CD14-positive monocyte (primary cell): Measurements from ENCODE around the gene CCDC33. TPM values are rescaled to one million over a fixed set of nuclear protein-coding genes. Genes with fewer than 3 reads are reported as not detected.
A peak's percentile ranks its signal among the peaks of the same experiment; 100 is the strongest.

Source experiments
- DNase-seq, 3 donors: peaks; one replicate each; pipeline ENCODE4 v3.0.0-alpha.2; 2011 to 2022
- H2AFZ ChIP-seq: 2 replicates; pipeline ENCODE4 v1.6.0; 2012; ENCODE audit warnings: mild to moderate bottlenecking, low read depth, low read length, inconsistent platforms; ENCODE audit not compliant: insufficient read depth, poor library complexity, severe bottlenecking
- H3K27ac ChIP-seq, 2 donors: 1 replicate in 1 of 2; 2 replicates in 1 of 2; pipeline ENCODE4 v1.5.1; 2012 to 2013; ENCODE audit warnings: low read length in 2 of 2, control low read depth in 1 of 2, inconsistent platforms in 1 of 2, low read depth in 1 of 2, mild to moderate bottlenecking in 1 of 2
- H3K27me3 ChIP-seq, 2 donors: one replicate each; pipeline versions ENCODE4 v1.6.0 to v1.6.1; 2011 to 2013; ENCODE audit warnings: low read length in 2 of 2; ENCODE audit not compliant: control insufficient read depth in 2 of 2, insufficient read depth in 2 of 2
- H3K36me3 ChIP-seq, 2 donors: replicated peaks in 1 of 2; 1 replicate in 1 of 2; 2 replicates in 1 of 2; pipeline versions ENCODE4 v1.5.1 to v1.6.1; 2012 to 2013; ENCODE audit warnings: low read length in 2 of 2, control low read depth in 1 of 2, inconsistent platforms in 1 of 2, mild to moderate bottlenecking in 1 of 2; ENCODE audit not compliant: insufficient read depth in 2 of 2, control insufficient read depth in 1 of 2
- H3K4me1 ChIP-seq, 2 donors: 1 replicate in 1 of 2; 2 replicates in 1 of 2; pipeline versions ENCODE4 v1.5.1 to v1.6.1; 2012 to 2013; ENCODE audit warnings: low read length in 2 of 2, control low read depth in 1 of 2, inconsistent platforms in 1 of 2, mild to moderate bottlenecking in 1 of 2, moderate library complexity in 1 of 2; ENCODE audit not compliant: insufficient read depth in 2 of 2, control insufficient read depth in 1 of 2
- H3K4me2 ChIP-seq: replicated peaks from 2 replicates; pipeline ENCODE3; 2012; ENCODE audit warnings: low read length, moderate library complexity, mild to moderate bottlenecking; ENCODE audit not compliant: poor library complexity, severe bottlenecking; ENCODE audit errors: extremely low read depth
- H3K4me3 ChIP-seq, 3 experiments: fragments of 200-600 bp in 1 of 3; sonication (generic) in 1 of 3; replicated peaks in 1 of 3; 1 replicate in 2 of 3; 2 replicates in 1 of 3; pipeline ENCODE4 v1.5.1; 2011 to 2013; ENCODE audit warnings: low read length in 3 of 3, mild to moderate bottlenecking in 3 of 3, control low read depth in 2 of 3, low read depth in 2 of 3, inconsistent platforms in 1 of 3, moderate library complexity in 1 of 3
- H3K79me2 ChIP-seq: 2 replicates; pipeline ENCODE4 v1.6.0; 2012; ENCODE audit warnings: mild to moderate bottlenecking, control low read depth, inconsistent platforms, low read length, moderate library complexity; ENCODE audit not compliant: insufficient read depth
- H3K9ac ChIP-seq: 2 replicates; pipeline ENCODE4 v1.6.0; 2017; ENCODE audit warnings: low read length, mild to moderate bottlenecking; ENCODE audit not compliant: insufficient read depth, poor library complexity, severe bottlenecking
- H3K9me3 ChIP-seq, 2 donors: replicated peaks in 1 of 2; 1 replicate in 1 of 2; 2 replicates in 1 of 2; pipeline versions ENCODE4 v1.5.1 to v1.6.1; 2012 to 2013; ENCODE audit warnings: low read length in 2 of 2, control low read depth in 1 of 2; ENCODE audit not compliant: control insufficient read depth in 1 of 2, insufficient read depth in 1 of 2
- H4K20me1 ChIP-seq: 2 replicates; pipeline ENCODE4 v1.6.0; 2012; ENCODE audit warnings: mild to moderate bottlenecking, low read length, control low read depth, moderate library complexity; ENCODE audit not compliant: insufficient read depth
- H3K27ac Mint-ChIP-seq, 7 donors: one replicate each; pipeline ENCODE4 v1.8.0; 2020; ENCODE audit warnings: mild to moderate bottlenecking in 7 of 7, mixed read lengths in 7 of 7, moderate library complexity in 6 of 7, inconsistent platforms in 2 of 7
- H3K27me3 Mint-ChIP-seq, 3 donors: one replicate each; pipeline ENCODE4 v1.8.0; 2021 to 2022; ENCODE audit warnings: low read depth in 3 of 3, mild to moderate bottlenecking in 3 of 3, mixed read lengths in 3 of 3, moderate library complexity in 3 of 3, inconsistent platforms in 1 of 3
- H3K36me3 Mint-ChIP-seq, 2 donors: one replicate each; pipeline ENCODE4 v1.8.0; 2020; ENCODE audit warnings: mixed read lengths in 2 of 2, inconsistent platforms in 1 of 2, mild to moderate bottlenecking in 1 of 2
- H3K4me1 Mint-ChIP-seq: one replicate; pipeline ENCODE4 v1.8.0; 2020; ENCODE audit warnings: mild to moderate bottlenecking, mixed read lengths
- H3K4me3 Mint-ChIP-seq, 2 donors: one replicate each; pipeline ENCODE4 v1.8.0; 2020; ENCODE audit warnings: mild to moderate bottlenecking in 2 of 2, mixed read lengths in 2 of 2, moderate library complexity in 1 of 2
- H3K9me3 Mint-ChIP-seq, 7 donors: one replicate each; pipeline ENCODE4 v1.8.0; 2020 to 2022; ENCODE audit warnings: mixed read lengths in 7 of 7, mild to moderate bottlenecking in 6 of 7, moderate library complexity in 6 of 7, inconsistent platforms in 2 of 7
- CTCF ChIP-seq: fragments of 200-600 bp; IDR thresholded peaks from one replicate; pipeline ENCODE4 v1.8.0; 2022; ENCODE audit warnings: antibody characterized with exemption, mild to moderate bottlenecking
- WGBS: methylation state at CpG from one replicate; pipeline ENCODE4 v1.1.5; 2013; ENCODE audit warnings: missing lambda C conversion rate; ENCODE audit not compliant: insufficient coverage; 5-methylcytosine and 5-hydroxymethylcytosine counted together
- intact Hi-C, 2 donors: fragments of 100-400 bp; cut with micrococcal nuclease; formaldehyde crosslinking; loops; one replicate each; pipeline versions ENCODE4 v1.15.0 to v1.15.1; 2023
- polyA plus RNA-seq, 3 donors: library from polyadenylated mRNA; depleted of rRNA in 1 of 3; unstranded in 2 of 3; stranded (reverse) in 1 of 3; fragments of 300-500 nt in 2 of 3; fragments of >200 nt in 1 of 3; fragmentation: Illumina TruSeq in 2 of 3; gene quantifications; 1 replicate in 2 of 3; 2 replicates in 1 of 3; pipeline ENCODE4 v1.2.3, GENCODE V29; 2012 to 2021

CCDC33 gene
- polyA plus RNA-seq, 3 donors, result not detected

- Histone ChIP-seq H2AFZ (no peak overlapping the region), H3K4me3 (no peak overlapping the region), H4K20me1 (no peaks in the 10 kb centered on the region), H3K27ac (no peak overlapping the region), H3K4me1 (no peaks in the 10 kb centered on the region), H3K9me3 (no peaks in the 10 kb centered on the region), H3K9ac (no peak overlapping the region), H3K79me2 (no peaks in the 10 kb centered on the region), H3K36me3 (no peaks in the 10 kb centered on the region), H3K4me2 (no peak overlapping the region), H3K27me3 (no peaks in the 10 kb centered on the region)
- Mint-ChIP-seq H3K4me3 (no peak overlapping the region), H3K9me3 (peaks cover 0 to 2% (median 0%) of the 10 kb centered on the region in 7 donors), H3K27me3 (peaks cover 5 to 7% (median 6%) of the 10 kb centered on the region in 3 donors), H3K27ac (no peak overlapping the region), H3K4me1 (no peaks in the 10 kb centered on the region), H3K36me3 (no peaks in the 10 kb centered on the region)
- WGBS, result 91% methylated on average over 8 of the region's 10 CpGs
- no peak for DNase-seq
- no peak for TF ChIP-seq CTCF
- intact Hi-C loops, result no loop called here
Observed at GRCh38 chr15:74231475-74231874, 4.7 kb upstream of the CCDC33 start.

GRCh38 chr15:74233373-74233772 is 2.8 kb upstream of the CCDC33 start:
- Mint-ChIP-seq H3K9me3 (peaks cover 0 to 2% (median 0%) of the 10 kb centered on the region in 7 donors), H3K27ac (peak overlapping the region in 1 of 7 donors; percentile 77), H3K27me3 (peaks cover 5 to 7% (median 5%) of the 10 kb centered on the region in 3 donors), H3K36me3 (no peaks in the 10 kb centered on the region), H3K4me3 (no peak overlapping the region), H3K4me1 (no peaks in the 10 kb centered on the region)
- intact Hi-C loops, result no loop called here
- Histone ChIP-seq H3K9me3 (no peaks in the 10 kb centered on the region), H4K20me1 (no peaks in the 10 kb centered on the region), H3K4me2 (no peak overlapping the region), H3K27me3 (no peaks in the 10 kb centered on the region), H3K27ac (no peak overlapping the region), H3K9ac (no peak overlapping the region), H3K4me1 (no peaks in the 10 kb centered on the region), H3K36me3 (no peaks in the 10 kb centered on the region), H2AFZ (no peak overlapping the region), H3K79me2 (no peaks in the 10 kb centered on the region), H3K4me3 (no peak overlapping the region)
- WGBS, result 84% methylated on average over 6 of the region's 6 CpGs
- no peak for TF ChIP-seq CTCF
- no peak for DNase-seq
